NCI-H1436 treated with DMSO at 0.1 percent for 48 hours (cell line): ENCODE data around the gene NRF1.
"Not testable (repeated sequence)": the region's sequence is repeated elsewhere in the genome, so short reads cannot be mapped to it uniquely, and the experiment has no call there.

ENCODE experiments used
- DNase-seq: peaks from one replicate; lab custom pipeline; 2025; lab: John Stamatoyannopoulos, UW

Gene NRF1

GRCh38 chr7:129607471-129608120, 3.9 kb upstream of the NRF1 start:
- no peak for DNase-seq

DNA sequence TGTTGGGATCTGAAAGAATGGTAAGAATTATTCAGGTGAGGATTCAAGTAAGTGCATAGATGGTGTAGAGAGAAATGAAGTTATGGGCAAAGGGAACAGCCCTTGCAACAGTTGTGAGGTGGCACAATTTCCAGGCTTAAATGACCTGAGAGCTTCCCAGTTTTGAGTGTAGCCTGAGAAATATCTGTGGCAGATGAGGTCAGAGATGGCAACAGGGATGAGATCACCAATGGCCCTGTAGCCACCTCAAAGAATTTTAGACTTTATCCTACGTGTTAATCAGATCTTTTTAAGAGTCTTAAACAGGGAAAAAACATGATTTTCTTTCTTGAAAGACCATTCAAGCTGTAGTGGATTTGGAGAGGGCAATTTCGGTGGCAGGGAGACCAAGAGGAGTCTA, 1.9 kb upstream of the NRF1 start:
- DNase-seq, result no peak

GRCh38 chr7:129610709-129611245, 743 bp upstream of the NRF1 start:
- DNase-seq, result no peak

- no peak for DNase-seq
Observed at GRCh38 chr7:129612112-129613015, 844 bp downstream of the NRF1 start.

- no peak for DNase-seq
Observed at GRCh38 chr7:129613016-129613337, 1.5 kb downstream of the NRF1 start.

GRCh38 chr7:129615018-129615417, 3.5 kb downstream of the NRF1 start:
- DNase-seq, result no peak

- DNase-seq, result no peak
Observed at GRCh38 chr7:129616530-129616929, 5.0 kb downstream of the NRF1 start.

GRCh38 chr7:129617178-129617577, 5.7 kb downstream of the NRF1 start:
- no peak for DNase-seq

GRCh38 chr7:129617652-129618051, 6.1 kb downstream of the NRF1 start:
- DNase-seq, result no peak

- no peak for DNase-seq
Observed at GRCh38 chr7:129626896-129627295, 15.4 kb downstream of the NRF1 start.

DNA sequence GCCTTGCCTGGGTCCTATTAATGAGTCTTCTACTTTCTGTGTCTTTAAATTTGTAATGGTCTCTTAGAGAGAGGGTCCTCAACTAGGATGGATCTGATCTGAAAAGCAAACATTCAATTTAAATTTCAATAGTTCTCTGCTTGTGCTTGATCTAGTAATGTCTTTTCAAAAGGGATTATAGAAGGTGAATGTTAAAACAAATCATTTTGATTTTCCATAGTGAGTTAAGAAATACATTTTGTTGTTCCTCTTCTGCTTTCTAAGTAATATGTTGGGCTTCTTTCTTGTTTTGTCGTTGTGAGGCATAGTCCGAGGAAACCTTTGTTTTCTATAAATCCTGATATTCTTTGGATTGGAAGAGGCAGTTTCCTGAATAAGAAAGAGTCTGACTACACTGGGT, 18.8 kb downstream of the NRF1 start:
- no peak for DNase-seq

DNA sequence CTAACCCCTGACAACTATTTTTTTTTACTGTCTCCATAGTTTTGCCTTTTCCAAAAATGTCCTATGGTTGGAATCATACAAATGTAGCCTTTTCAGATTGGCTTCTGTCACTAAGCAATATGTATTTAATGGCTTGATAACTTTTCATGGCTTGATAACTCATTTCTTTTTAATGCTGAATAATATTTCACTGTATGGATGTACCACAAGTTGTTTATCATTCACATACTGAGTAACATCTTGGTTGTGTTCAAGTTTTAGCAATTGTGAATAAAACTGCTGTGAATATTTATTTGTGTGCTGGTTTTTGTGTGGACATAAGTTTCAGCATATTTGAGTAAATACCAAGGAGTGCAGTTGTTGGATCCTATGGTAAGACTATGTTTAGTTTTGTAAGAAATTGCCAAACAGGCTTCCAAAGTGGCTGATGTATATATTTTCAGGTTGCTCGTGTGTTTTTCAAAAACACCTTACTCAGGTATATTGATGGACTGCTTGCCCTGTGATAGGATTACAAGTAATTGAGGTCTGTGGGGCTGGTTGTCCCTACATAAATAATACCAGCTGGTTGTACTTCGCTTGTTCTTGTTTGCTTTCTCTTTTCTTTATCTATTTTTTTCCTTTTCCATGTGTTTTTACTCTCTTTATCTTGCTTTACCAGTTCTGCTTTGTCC, 23.0 kb downstream of the NRF1 start:
- DNase-seq, result no peak

- DNase-seq, result peak; percentile 22
Observed at GRCh38 chr7:129635300-129636029, 23.9 kb downstream of the NRF1 start.

GRCh38 chr7:129636030-129636550, 24.6 kb downstream of the NRF1 start:
- DNase-seq, result not testable (repeated sequence)

GRCh38 chr7:129636641-129637040, 25.1 kb downstream of the NRF1 start:
- DNase-seq, result no peak

GRCh38 chr7:129640400-129640799, 28.9 kb downstream of the NRF1 start:
- no peak for DNase-seq

DNA sequence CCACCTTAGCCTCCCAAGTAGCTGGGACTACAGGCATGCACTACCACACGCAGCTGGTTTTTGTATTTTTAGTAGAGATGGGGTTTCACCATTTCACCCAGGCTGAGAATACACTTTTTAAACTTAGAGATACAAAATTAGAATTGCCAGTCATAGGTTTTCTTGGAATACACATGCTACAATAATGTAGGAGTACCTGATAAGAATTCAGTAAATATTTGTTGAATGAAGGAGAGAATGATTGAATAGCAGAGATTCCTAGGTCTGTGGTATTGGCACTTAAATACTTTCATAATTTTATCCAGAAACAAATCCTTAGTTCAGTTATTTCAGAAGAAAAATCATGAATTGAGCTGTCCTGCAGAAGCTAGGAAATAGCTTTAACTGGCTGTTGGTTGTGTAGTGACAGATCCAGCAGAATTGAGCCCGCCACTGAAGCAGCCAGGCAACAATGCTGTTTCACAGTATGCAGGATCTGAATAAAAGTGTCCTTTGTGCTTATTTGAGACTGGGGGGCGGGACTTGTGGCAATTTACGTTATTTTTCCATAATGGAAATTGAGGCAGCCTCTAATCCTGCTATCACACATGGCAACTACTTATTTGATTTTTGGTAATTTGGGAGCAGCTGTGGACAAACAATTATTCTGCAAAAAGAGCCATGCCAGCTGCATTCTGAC, 31.5 kb downstream of the NRF1 start:
- DNase-seq, result no peak

GRCh38 chr7:129643550-129644170, 32.1 kb downstream of the NRF1 start:
- no peak for DNase-seq

GRCh38 chr7:129644634-129645230, 33.2 kb downstream of the NRF1 start:
- no peak for DNase-seq

DNA sequence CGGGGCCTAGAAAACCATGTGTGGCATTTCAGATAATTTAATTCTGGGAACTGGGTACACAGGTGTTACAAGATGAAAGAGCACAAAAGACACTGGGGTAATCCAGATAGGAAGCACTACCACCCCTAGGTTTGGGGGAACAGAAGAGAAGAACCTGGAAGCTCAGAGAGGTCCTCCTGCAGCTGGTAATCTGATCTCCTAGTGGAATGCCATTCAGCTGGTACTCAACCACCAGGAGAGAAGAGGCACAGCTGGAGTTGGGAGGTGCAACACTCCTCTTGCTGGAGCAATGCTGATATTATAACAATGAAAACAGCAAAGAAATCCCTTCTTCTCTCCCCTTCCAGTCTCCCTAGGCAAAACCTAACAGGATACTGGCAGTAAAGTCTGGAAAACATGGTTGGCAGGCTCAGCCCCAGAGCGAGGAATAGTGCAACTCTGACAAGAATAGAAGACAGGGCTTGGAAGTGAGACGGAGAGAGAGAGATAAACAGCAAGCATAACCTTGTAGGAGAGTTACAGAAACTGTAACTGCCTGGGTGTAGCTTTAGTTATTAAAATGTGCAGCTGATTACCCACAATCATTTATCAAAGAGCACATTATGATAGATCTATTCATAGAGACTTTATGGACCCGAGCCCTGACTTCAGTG, 35.0 kb downstream of the NRF1 start:
- DNase-seq, result no peak
